HG03565 (cell line): ENCODE measurements around the gene HOXA13.

Experiments
- ATAC-seq: cut with Tn5 transposase; IDR thresholded peaks from one replicate; pipeline ENCODE4 v1.9.1; 2021; ENCODE audit warnings: mild to moderate bottlenecking, moderate library complexity; ENCODE audit not compliant: unreplicated experiment

The HOXA13 gene

GRCh38 chr7:27160546-27161213 is 39.2 kb downstream of the HOXA13 start:
- ATAC-seq = peak; percentile 53

GRCh38 chr7:27160145-27160545 is 39.7 kb downstream of the HOXA13 start:
- ATAC-seq = no peak

- ATAC-seq = no peak
Observed at GRCh38 chr7:27159266-27160144, 40.4 kb downstream of the HOXA13 start.

- ATAC-seq = no peak
Observed at GRCh38 chr7:27158436-27159265, 41.2 kb downstream of the HOXA13 start.

GRCh38 chr7:27157702-27158431 is 42.0 kb downstream of the HOXA13 start:
- no peak for ATAC-seq

GRCh38 chr7:27156916-27157701 is 42.8 kb downstream of the HOXA13 start:
- no peak for ATAC-seq

- ATAC-seq = no peak
Observed at GRCh38 chr7:27156508-27156898, 43.4 kb downstream of the HOXA13 start, which contains the start of gene HOXA7. TSS of gene HOXA7 (minus strand) at chr7:27156675. CDS start at chr7:27156545, 130 bp downstream.

- no peak for ATAC-seq
Observed at GRCh38 chr7:27155816-27156507, 43.9 kb downstream of the HOXA13 start.

DNA sequence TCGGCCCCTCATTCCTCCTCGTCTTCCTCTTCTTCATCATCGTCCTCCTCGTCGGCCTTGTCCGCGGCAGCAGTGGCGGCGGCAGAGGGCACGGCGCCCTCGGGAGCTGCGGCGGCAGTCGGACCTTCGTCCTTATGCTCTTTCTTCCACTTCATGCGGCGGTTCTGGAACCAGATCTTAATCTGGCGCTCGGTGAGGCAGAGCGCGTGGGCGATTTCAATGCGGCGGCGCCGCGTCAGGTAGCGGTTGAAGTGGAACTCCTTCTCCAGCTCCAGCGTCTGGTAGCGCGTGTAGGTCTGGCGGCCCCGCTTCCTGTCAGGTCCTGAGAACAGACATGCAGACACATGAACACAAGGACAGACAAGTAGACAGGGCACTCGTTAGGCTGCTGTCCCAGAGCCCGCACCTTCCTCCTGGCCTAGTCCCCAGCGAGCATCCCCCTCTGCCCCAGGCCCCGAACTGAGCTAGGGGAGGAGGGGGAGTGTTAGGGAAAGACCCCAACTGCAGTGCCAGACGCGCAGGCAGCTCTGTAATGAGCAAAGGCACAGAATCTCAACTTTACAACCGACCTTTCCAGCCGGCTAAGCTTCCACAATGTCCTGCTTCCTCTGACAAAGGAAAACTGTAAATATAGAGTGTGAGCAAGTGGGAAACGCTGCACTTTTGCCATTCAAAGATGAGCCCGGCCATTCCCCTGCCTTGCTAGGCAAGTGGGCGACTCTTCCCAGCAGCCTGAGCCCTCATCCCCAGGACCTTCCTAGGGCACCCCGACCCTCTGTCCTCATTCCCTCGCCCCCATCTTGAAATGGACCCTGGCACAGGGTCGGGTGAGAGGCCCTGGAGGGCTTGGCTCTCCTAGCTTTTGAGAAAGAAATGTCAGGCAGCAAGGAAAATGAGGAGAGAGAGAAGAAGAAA is 44.7 kb downstream of the HOXA13 start:
- ATAC-seq = no peak

GRCh38 chr7:27154369-27154768 is 45.5 kb downstream of the HOXA13 start:
- ATAC-seq = no peak

DNA sequence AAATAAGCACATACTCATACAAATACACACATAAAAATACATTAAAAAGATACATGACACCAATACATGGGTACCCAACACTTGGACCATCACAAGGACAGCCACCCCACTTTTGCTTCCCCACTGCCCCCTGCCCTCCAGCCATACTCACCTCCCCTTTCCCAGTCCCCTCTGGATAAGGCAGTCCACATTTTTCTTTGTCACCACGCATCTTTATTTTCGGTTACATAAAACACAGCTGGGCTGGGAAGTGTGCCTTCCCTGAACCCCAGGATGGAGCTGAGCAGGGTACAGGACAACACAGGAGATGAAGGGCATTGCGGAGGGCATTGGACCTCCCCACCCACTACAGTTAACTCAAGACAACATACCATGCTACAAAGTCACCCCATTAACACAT is 46.4 kb downstream of the HOXA13 start:
- no peak for ATAC-seq

GRCh38 chr7:27152816-27153442 is 47.0 kb downstream of the HOXA13 start:
- no peak for ATAC-seq

- ATAC-seq = no peak
Observed at GRCh38 chr7:27151931-27152815, 47.7 kb downstream of the HOXA13 start, which contains the start of gene HOXA3. TSS of gene HOXA3 (minus strand) at chr7:27152583. CDS start at chr7:27110640, 41,943 bp downstream.

DNA sequence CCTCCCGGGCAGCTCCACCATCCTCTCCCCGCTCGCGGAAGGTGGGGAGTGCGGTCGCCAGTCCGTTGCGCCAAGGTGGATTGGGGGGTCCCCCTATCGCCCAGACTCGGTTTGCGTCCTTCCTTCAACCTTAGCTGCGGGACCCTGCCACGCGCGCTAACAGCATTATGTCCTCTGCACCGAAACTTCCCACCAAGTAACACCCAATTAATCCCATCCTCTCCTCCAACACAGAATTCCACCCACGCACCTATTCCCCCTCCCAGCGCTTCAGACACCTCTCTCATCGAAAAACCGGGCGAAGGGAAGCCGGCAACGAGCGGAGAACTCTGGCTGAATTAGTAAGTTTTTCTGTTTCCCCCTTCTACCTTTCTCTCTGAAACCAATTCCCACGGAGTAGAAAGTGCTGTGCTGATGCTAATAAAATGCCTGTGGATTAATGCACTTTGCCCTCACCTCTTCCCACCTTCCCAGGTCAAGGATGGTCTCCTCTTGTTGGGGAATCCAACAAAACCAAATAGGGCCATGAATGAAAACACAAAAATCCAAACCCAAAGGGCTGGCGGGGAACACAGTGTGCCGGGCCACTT is 48.5 kb downstream of the HOXA13 start:
- no peak for ATAC-seq

DNA sequence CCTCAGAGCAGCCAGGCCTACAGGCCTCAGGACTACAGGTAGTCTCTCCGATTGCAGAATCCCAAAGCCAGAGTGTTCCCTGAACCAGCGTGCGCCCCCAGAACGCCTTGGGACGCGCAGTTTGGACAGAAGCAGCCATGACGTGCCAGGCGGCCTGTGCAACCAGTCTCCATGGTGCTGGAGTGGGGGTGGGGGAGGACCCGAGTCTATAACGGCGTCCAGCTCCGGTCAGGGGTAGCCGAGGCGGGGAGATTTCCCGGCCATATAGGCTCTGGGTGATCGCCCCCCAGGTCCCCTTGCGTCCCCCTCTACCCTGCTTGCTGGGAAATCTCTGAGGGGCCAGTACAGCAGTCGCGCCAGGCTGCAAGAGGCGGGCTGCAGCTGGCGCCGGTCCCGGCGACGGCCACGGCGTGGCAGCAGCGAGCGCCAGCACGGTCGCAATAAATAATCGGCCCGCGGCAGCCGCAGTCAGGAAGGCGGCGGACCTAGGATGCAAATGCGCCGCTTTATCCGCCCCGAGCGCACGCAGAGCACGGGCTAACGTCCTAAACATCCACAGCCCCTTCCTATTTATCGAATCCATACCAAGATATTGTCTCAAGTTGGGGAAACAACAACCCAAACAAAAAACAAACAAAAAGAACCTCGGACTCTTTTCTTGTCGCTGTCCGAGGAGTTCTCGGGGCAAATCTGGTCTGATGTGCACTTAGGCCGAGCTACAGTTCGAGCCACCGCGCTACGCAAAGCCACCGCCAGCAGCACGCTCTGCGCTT is 49.1 kb downstream of the HOXA13 start:
- peak; percentile 70 for ATAC-seq
